Amygdala (tissue), 56 donors: ENCODE data around the gene AGBL4.
A peak's percentile ranks its signal among the peaks of the same experiment; 100 is the strongest.
"Not testable (repeated sequence)": the region's sequence is repeated elsewhere in the genome, so short reads cannot be mapped to it uniquely, and the experiment has no call there.

ENCODE experiments used
- DNase-seq, 56 donors: peaks; one replicate each; lab custom pipeline; 2025; lab: John Stamatoyannopoulos, UW

The AGBL4 gene

DNA sequence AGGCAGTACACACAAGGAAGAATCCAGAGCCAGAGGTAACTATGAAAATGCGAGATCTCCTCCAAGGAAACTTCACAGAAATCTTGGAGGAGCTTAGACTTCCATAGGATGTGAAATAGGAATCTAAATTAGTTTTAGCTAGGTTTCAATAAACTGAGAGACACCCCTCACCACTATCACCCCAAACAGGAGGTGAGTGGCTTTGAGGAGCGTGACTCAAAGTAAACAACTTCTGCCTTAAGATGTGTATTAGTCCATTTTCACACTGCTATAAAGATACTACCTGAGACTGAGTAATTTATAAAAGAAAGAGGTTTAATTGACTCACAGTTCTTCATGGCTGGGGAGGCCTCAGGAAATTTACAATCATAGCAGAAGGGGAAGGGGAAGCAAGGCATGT is 703.3 kb downstream of the AGBL4 start:
- not testable (repeated sequence) for DNase-seq

DNA sequence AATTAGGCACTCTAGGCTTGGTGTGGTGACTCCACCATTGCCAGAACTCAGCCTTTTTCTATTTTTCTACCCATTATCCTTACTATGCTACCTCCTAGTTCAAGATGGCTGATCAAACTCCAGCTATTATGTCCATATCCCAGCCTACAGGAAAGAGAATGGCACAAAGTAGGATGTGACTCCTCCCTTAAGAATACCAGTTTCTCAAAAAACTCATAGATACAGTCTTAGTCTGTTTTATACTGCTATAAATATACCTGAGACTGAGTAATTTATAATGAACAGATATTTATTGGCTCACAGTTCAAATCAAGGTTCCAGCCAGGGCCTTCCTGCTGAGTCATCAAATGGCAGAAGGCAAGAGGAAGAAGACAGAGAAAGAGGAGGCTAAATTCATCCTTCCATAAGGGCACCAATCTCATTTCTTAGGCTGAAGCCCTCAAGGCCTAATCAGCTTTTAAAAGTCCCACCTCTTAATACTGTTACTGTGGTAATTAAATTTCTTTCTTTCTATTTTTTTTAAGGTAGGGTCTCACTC is 704.3 kb downstream of the AGBL4 start:
- DNase-seq, result no peak

DNA sequence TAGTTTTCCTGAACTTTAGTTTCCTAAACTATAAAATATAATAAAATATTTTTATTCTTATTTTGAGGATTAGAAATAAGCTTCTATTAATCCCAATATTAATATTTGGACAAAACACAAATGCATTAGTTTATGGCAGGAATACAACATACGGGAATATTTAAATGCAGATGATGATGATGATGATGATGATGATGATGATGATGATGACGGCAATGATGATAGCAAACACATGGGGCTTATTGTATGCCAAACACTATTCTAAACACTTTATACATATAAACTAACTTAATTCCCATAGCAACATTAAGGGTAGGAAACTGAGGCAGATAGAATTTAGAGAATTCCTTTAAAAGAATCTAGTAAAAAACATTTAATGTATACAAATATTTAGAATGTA is 705.5 kb downstream of the AGBL4 start:
- DNase-seq, result no peak

DNA sequence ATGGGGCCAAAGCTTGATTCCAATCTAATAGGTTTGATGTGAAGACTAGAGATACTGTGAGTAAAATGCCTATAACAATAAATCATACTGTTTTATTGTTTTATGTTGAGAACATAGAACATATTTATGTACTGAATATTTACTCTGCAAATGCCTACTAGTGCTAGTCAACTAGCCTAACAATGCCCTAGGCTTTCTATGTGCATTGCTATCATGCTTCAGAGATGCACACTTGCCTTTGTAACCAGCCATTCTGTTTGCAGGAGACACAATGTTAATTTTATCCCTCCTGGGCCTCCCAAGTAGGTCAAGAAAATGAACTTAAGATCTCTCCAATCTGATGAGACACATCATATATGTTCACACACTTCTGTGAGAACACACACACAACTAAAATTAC is 716.3 kb downstream of the AGBL4 start:
- DNase-seq, result no peak

DNA sequence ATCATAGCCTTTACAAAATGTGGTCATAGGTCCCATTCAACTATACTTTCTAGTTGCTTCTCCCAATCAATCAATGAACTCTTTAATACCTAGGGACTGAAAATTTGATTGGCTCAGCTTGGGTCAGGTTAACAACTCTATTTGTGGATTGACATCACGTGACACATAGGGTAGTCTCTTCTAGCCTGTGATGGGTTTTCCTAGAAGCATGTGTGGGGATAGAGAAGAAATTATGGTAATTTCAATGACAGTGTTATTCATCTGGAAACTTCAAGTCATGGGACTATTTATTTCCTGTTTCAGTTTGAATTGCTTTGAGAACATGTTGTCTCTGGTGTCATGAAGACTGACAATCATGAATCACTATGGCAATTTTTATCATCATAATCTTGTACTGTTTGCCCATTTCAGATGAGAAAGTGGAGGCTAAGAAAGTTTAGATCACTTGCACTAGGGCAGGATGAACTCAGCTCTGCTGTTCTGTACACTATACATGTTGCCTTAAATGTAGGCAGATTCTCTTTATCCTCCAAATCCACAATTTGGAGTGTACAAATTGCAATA is 717.2 kb downstream of the AGBL4 start:
- DNase-seq, result no peak

DNA sequence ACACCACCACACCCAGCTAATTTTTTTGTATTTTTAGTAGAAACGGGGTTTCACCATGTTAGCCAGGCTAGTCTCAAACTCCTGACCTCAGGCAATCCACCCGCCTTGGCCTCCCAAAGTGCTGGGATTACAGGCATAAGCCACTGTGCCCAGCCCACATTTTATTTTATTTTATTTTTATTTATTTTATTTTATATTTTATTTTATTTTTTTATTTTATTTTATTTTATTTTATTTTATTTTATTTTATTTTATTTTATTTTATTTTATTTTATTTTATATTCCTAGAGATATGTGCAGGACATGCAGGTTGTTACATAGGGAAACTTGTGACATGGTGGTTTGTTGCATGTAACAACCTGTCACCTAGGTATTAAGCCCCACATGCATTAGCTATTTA is 721.4 kb downstream of the AGBL4 start:
- DNase-seq, result not testable (repeated sequence)

DNA sequence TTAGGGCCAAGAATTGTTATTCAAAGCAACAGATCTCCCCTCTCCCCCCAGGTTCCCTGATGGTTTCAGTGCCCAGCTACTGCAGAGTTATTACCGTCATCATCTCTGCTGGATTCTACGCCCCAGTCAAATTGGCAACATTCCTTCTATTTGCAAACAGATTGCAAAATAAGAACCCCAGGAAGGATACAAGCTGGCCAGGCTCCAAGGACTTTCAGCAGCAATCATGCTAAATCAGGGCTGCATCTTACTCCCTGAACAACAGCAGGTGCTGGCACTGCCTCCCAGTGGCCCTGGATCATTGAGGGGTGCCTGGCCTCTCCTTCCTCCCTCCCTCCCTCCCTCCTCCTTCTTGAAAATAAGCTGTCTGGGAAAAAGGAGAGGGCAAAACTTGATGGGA is 725.5 kb downstream of the AGBL4 start:
- peak in 22 of 56 donors; percentile 6 to 43 (median 22) for DNase-seq

DNA sequence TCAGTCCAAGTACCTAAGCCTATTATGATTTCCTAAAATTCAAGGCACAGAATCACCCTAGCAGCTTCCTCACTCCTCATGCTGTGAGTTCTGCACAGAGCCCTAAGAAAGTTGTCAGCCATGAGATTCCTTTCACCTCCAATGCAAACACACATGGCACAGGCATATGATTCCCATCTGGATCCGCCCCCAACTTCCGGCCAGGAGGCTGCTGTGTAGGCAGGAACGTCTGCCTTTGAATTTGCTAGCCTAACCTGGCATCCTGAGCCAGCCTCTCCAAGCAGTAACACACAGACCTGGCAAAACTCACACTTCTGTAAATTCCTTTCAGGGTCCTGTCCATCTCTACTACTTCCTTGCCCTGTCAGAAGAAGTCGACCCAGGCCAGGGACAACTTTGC is 726.0 kb downstream of the AGBL4 start:
- DNase-seq, result peak in 24 of 56 donors; percentile 3 to 50 (median 26)

DNA sequence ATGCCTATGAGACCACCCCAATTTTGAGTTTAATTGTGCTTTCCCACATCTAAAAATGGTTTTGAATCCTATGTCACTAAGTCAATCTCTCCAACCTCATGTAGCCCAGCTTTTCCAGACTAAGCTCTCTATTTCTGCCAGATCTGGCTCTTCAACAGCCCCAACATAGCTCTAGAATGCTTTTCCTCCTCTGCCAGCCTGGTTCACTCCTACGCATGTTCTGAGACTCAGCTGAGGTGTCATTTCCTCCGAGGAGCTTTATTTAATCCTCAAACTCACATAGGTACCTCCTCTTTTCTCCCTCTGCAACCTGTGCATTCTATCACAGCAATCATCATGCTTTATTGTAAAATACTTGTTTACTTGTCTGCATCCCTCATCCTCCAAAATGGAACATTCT is 729.2 kb downstream of the AGBL4 start:
- DNase-seq, result peak in 10 of 56 donors; percentile 0 to 49 (median 6)

DNA sequence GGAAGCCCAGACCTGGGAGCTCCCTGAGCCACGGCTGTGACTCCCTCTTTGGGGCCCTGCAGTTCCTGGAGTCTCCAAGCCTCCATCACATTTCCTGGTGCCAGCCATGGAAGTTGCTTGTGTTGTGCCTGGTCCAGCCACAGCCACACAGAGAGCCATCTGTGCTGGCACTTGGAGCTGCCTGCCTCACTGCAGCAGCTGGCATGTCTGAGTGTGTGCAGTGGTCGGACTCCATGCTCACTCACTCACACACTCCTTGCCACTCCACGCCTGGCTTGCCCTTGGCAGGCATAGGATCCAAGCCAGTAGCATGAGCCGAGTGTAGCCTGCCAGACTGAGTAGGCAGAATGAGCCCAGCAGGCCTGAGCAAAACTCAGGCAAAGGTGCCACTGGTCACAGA is 730.7 kb downstream of the AGBL4 start:
- no peak for DNase-seq

DNA sequence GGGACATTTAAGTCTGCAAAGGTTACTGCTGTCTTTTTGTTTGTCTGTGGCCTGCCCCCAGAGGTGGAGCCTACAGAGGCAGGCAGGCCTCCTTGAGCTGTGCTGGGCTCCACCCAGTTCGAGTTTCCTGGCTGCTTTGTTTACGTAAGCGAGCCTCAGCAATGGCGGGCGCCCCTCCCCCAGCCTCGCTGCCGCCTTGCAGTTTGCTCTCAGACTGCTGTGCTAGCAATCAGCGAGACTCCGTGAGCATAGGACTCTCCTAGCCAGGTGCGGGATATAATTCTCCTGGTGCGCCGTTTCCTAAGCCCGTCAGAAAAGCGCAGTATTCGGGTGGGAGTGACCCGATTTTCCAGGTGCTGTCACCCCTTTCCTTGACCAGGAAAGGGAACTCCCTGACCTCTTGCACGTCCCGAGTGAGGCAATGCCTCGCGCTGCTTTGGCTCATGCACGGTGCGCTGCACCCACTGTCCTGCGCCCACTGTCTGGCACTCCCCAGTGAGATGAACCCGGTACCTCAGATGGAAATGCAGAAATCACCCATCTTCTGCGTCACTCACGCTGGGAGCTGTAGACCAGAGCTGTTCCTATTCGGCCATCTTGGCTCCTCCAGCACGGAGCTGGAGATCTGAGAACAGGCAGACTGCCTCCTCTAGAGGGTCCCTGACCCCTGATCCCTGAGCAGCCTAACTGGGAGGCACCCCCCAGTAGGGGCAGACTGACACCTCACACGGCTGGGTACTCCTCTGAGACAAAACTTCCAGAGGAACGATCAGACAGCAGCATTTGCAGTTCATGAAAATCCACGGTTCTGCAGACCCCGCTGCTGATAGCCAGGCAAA is 766.3 kb downstream of the AGBL4 start:
- not testable (repeated sequence) for DNase-seq

DNA sequence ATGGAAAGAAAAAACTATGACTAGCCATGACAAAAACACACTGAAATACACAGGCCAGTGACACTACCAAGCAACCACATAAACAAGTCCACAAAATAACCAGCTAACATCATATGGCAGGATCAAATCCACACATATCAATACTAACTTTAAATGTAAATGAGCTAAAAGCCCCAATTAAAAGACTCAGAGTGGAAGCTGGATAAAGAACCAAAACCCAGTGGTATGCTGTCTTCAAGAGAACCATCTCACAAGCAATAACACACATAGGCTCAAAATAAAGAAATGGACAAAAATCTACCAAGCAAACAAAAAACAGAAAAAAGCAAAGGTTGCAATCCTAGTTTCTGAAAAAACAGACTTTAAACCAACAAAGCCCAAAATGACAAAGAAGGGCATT is 770.8 kb downstream of the AGBL4 start:
- DNase-seq, result no peak

DNA sequence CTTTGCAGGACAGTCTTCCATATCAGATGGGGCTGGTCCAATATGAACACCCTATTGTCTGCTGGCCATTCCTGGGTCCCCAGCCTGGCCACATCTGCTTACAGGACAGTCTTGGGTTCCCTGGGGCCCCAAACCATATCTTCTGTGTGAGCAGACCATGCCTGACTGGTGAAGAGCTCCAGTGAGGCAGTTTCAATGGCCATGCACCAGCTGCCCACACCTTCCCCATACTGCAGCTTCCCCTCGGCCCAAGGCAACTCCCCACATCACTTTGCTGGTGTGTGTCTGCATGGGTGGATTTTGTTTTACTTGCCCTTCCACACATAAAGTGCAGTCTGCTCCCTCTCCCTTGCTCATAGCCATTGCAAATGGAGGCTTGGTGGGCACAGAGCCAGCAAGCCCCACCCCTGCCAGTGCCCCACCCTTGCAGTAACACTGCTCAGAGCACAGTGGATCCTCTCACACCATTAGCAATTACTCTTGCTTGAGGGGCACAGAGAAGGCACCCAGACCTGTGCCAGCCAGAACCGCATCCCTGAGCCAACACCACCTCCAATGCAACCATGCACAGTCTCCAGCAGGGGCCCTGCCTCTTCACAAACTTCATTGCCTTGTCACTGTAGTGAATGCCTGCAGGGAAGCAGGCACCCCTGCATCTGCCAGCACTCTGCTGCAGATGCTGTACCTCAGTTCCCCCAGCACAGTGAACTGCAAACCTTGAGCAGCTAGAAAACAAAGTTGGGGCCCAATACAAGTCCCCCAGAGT is 772.6 kb downstream of the AGBL4 start:
- DNase-seq, result no peak

DNA sequence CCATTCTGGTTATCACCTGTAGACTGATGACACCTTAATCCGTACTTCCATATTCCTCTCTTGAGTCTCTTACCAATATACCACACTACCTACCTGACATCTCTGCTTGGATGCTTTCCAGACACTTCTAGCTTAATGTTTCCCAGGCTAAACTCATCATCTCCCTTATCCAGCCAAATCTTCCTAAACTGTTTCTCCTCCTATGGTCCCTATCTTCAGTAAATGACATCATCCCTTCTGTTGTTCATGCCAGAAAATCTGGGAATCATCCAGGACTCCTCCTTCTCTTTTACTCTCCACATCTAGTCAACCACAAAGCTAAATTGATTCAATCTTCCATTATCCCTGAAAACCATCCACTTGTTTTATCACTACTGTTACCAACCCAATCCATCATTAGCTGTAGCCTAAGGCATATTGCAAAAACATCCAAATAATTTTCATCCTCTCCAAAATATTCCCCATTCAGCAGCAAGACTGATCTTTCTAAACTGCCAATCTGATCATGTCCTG is 783.0 kb downstream of the AGBL4 start:
- no peak for DNase-seq

DNA sequence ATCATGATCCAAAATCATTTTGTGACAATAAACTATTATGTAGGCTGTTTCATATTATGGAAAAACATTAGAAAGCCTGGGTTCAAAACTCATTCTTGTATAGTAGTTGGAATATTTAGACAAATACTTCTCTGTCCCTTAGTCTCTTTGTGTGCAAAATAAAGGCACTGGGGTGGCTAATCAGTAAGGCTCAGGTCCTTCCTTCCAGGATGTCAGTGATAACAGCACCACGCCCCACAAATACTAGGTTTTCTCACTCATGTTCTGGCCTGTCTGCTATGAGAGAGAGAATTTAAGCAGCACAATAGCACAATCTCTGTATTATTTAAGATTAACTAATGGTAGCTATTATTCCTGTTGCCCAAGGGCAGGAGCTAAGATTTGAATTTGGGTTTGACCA is 788.8 kb downstream of the AGBL4 start:
- no peak for DNase-seq

DNA sequence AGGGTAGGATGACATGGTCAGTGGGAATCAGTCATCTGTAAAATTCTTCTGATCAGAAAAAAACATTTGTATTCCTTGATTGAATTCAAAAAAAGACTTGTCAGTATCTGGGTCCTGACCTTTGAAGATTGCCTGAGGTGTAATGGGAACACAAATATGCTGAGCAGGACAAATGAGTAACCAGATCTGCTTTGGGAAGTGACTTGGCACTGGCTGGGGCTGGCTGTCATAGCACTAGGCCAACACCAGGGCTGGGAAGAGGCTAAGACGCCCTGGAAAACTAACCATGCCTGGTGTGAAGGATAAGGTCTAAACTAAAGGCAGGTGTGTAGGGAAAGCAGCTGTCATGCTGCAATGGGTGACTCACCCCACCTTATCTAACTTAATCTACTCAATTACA is 794.2 kb downstream of the AGBL4 start:
- no peak for DNase-seq

DNA sequence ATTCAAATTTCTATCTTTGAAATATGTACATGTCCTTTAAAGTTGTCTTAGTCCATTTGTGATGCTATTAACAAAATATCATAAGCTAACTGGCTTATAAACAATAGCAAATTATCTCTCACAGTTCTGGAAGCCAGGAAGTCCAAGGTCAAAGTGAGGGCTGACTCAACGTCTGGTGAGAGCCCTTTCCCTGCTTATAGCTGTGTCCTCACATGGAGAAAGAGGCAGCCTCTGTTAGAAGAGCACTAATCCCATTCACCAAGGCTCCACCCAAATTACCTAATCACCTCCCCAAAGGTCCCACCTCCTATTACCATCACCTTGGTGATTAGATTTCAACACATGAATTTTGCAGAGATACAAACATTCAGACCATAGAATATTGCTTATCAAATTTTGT is 797.0 kb downstream of the AGBL4 start:
- no peak for DNase-seq

DNA sequence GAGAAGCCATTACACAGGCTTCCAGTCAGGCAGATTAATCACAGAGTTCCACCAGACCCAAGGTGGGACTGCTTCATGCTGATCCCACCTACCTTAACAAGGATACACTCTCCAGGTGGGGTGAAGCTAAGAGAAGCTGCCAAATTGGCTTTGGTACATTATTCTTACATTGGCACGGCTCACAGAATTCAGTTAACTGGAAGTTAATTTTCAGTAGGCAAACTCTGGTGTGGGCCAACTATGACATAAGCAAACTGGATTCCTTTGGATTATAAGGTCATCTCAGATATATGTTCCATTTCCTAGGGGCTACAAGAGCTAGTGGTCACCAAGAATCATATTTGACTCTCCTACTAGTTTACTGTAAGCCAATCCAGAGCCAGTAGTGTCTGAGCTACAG is 798.3 kb downstream of the AGBL4 start:
- DNase-seq, result no peak

DNA sequence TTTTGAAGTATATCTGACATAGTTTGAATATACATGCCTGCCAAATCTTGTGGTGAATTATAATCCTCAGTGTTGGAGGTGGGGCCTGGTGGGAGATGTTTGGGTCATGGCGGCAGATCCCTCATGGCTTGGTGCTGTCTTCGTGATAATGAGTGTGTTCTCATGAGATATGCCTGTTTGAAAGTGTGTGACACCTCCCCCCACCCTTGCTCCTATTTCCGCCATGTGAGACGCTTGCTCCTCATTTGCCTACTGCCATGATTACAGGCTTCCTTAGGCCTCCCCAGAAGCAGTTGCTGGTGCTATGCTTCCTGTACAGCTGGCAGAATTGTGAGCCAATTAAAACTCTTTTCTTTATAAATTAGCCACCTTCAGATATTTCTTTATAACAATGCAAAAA is 810.5 kb downstream of the AGBL4 start:
- DNase-seq, result no peak

DNA sequence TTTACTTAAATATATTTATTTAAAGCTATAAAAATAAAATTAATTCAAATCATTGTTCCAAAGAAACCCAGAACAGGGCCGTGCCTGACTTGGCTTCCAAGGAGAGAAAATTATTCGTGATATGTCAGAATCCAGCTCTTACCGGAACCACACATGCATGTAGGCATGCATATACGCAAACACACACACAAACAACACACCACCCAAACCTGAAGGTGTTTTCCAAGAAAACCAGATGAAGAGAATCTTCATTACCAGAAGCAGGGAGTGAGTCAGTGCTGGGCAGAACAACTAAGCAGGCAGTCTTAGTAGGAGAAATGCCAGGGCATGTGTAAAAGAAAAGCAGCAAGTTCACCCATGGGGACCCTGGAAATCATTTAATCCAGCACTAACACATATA is 815.0 kb downstream of the AGBL4 start:
- DNase-seq, result no peak

DNA sequence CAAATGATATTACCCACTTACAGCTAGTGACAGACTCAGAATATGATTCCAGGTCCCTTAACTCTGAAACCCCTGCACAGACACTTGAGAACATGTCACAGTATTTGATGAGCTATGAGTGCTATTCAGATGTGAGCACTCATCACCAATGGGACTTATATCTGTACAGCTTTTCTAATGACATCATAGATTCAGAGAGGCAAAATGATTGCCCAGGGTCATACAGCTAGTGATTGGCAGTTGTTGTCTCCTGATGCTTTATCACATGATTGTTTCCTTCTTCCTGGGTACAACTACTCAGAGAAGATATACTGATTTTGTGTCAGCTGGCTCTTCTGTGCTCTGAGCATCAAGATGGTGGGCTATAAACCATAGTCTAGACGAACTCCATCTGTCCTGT is 819.0 kb downstream of the AGBL4 start:
- DNase-seq, result no peak
